ENCODE measurements around the gene VASN.

Gene VASN

GRCh38 chr16:4407543-4408322 lies 36.1 kb downstream of the VASN start:
- no CpG with 5 or more reads among the region's 22 CpGs for WGBS (ENCODE audit: insufficient coverage, insufficient read length)
- DNase-seq (ENCODE audit: low read depth, low spot score): no peak
- Histone ChIP-seq H3K36me3 (ENCODE audit: control insufficient read depth, insufficient read depth, low read length) (peaks cover 2% of the 10 kb centered on the region; the same call in 1 of the 2 replicates), H3K4me1 (ENCODE audit: control insufficient read depth, insufficient read depth, low read length) (no peaks in the 10 kb centered on the region), H3K27ac (ENCODE audit: low read length) (no peak overlapping the region), H3K9me3 (ENCODE audit: control insufficient read depth, insufficient read depth, low read length) (no peaks in the 10 kb centered on the region), H3K4me3 (ENCODE audit: low read length) (no peak overlapping the region), H3K27me3 (ENCODE audit: control insufficient read depth, insufficient read depth, low read length) (no peaks in the 10 kb centered on the region)

- no peak overlapping the region for H3K4me3 ChIP-seq (ENCODE audit: low read length)
- no CpG with 5 or more reads among the region's 10 CpGs for WGBS (ENCODE audit: insufficient coverage, insufficient read length)
- no peaks in the 10 kb centered on the region for H3K9me3 ChIP-seq (ENCODE audit: control insufficient read depth, insufficient read depth, low read length)
- H3K27ac ChIP-seq (ENCODE audit: low read length): no peak overlapping the region
- H3K4me1 ChIP-seq (ENCODE audit: control insufficient read depth, insufficient read depth, low read length): no peaks in the 10 kb centered on the region
- no peak for DNase-seq (ENCODE audit: low read depth, low spot score)
- H3K27me3 ChIP-seq (ENCODE audit: control insufficient read depth, insufficient read depth, low read length): no peaks in the 10 kb centered on the region
- H3K36me3 ChIP-seq (ENCODE audit: control insufficient read depth, insufficient read depth, low read length): peaks cover 2% of the 10 kb centered on the region; the same call in 1 of the 2 replicates
These were observed 36.7 kb downstream of the VASN start for GRCh38 chr16:4408323-4408690.

GRCh38 chr16:4409081-4409932 lies 37.7 kb downstream of the VASN start:
- DNase-seq (ENCODE audit: low read depth, low spot score): no peak
- Histone ChIP-seq H3K36me3 (ENCODE audit: control insufficient read depth, insufficient read depth, low read length) (peaks cover 2% of the 10 kb centered on the region; the same call in 1 of the 2 replicates), H3K4me1 (ENCODE audit: control insufficient read depth, insufficient read depth, low read length) (no peaks in the 10 kb centered on the region), H3K27ac (ENCODE audit: low read length) (no peak overlapping the region), H3K27me3 (ENCODE audit: control insufficient read depth, insufficient read depth, low read length) (no peaks in the 10 kb centered on the region), H3K9me3 (ENCODE audit: control insufficient read depth, insufficient read depth, low read length) (no peaks in the 10 kb centered on the region), H3K4me3 (ENCODE audit: low read length) (no peak overlapping the region)
- WGBS (ENCODE audit: insufficient coverage, insufficient read length): no CpG with 5 or more reads among the region's 19 CpGs

- peaks cover 2% of the 10 kb centered on the region; the same call in 1 of the 2 replicates for H3K4me1 ChIP-seq (ENCODE audit: control insufficient read depth, insufficient read depth, low read length)
- no peak overlapping the region for H3K27ac ChIP-seq (ENCODE audit: low read length)
- H3K9me3 ChIP-seq (ENCODE audit: control insufficient read depth, insufficient read depth, low read length): no peaks in the 10 kb centered on the region
- no peak for DNase-seq (ENCODE audit: low read depth, low spot score)
- peaks cover 2% of the 10 kb centered on the region; the same call in 1 of the 2 replicates for H3K36me3 ChIP-seq (ENCODE audit: control insufficient read depth, insufficient read depth, low read length)
- H3K27me3 ChIP-seq (ENCODE audit: control insufficient read depth, insufficient read depth, low read length): no peaks in the 10 kb centered on the region
- WGBS (ENCODE audit: insufficient coverage, insufficient read length): no CpG with 5 or more reads among the region's 15 CpGs
- no peak overlapping the region for H3K4me3 ChIP-seq (ENCODE audit: low read length)
These were observed 38.9 kb downstream of the VASN start for GRCh38 chr16:4410335-4411075.

GRCh38 chr16:4411684-4412083 lies 40.0 kb downstream of the VASN start:
- Histone ChIP-seq H3K4me3 (ENCODE audit: low read length) (no peak overlapping the region), H3K4me1 (ENCODE audit: control insufficient read depth, insufficient read depth, low read length) (peaks cover 3% of the 10 kb centered on the region; the same call in 1 of the 2 replicates), H3K36me3 (ENCODE audit: control insufficient read depth, insufficient read depth, low read length) (peaks cover 2% of the 10 kb centered on the region; the same call in 1 of the 2 replicates), H3K9me3 (ENCODE audit: control insufficient read depth, insufficient read depth, low read length) (no peaks in the 10 kb centered on the region), H3K27me3 (ENCODE audit: control insufficient read depth, insufficient read depth, low read length) (no peaks in the 10 kb centered on the region), H3K27ac (ENCODE audit: low read length) (no peak overlapping the region)
- no CpG with 5 or more reads among the region's 16 CpGs for WGBS (ENCODE audit: insufficient coverage, insufficient read length)
- no peak for DNase-seq (ENCODE audit: low read depth, low spot score)

GRCh38 chr16:4412159-4412558 lies 40.5 kb downstream of the VASN start:
- no CpG with 5 or more reads among the region's 8 CpGs for WGBS (ENCODE audit: insufficient coverage, insufficient read length)

GRCh38 chr16:4412854-4413253 lies 41.2 kb downstream of the VASN start:
- no CpG with 5 or more reads among the region's 4 CpGs for WGBS (ENCODE audit: insufficient coverage, insufficient read length)

More at GRCh38 chr16:4412159-4412558, 40.5 kb downstream of the VASN start:
- no peak for DNase-seq (ENCODE audit: low read depth, low spot score)
- Histone ChIP-seq H3K4me3 (ENCODE audit: low read length) (no peak overlapping the region), H3K9me3 (ENCODE audit: control insufficient read depth, insufficient read depth, low read length) (no peaks in the 10 kb centered on the region), H3K36me3 (ENCODE audit: control insufficient read depth, insufficient read depth, low read length) (peaks cover 2% of the 10 kb centered on the region; the same call in 1 of the 2 replicates), H3K27me3 (ENCODE audit: control insufficient read depth, insufficient read depth, low read length) (no peaks in the 10 kb centered on the region), H3K27ac (ENCODE audit: low read length) (no peak overlapping the region), H3K4me1 (ENCODE audit: control insufficient read depth, insufficient read depth, low read length) (peaks cover 3% of the 10 kb centered on the region; the same call in 1 of the 2 replicates)

GRCh38 chr16:4414187-4414917 lies 42.7 kb downstream of the VASN start:
- peaks cover 2% of the 10 kb centered on the region; the same call in 1 of the 2 replicates for H3K36me3 ChIP-seq (ENCODE audit: control insufficient read depth, insufficient read depth, low read length)
- no peak overlapping the region for H3K4me3 ChIP-seq (ENCODE audit: low read length)
- H3K9me3 ChIP-seq (ENCODE audit: control insufficient read depth, insufficient read depth, low read length): no peaks in the 10 kb centered on the region
- H3K27me3 ChIP-seq (ENCODE audit: control insufficient read depth, insufficient read depth, low read length): no peaks in the 10 kb centered on the region
- H3K4me1 ChIP-seq (ENCODE audit: control insufficient read depth, insufficient read depth, low read length): peaks cover 3% of the 10 kb centered on the region; the same call in 1 of the 2 replicates
- no peak for DNase-seq (ENCODE audit: low read depth, low spot score)
- WGBS (ENCODE audit: insufficient coverage, insufficient read length): no CpG with 5 or more reads among the region's 7 CpGs
- no peak overlapping the region for H3K27ac ChIP-seq (ENCODE audit: low read length)

More at GRCh38 chr16:4412854-4413253, 41.2 kb downstream of the VASN start:
- no peaks in the 10 kb centered on the region for H3K9me3 ChIP-seq (ENCODE audit: control insufficient read depth, insufficient read depth, low read length)
- H3K27ac ChIP-seq (ENCODE audit: low read length): no peak overlapping the region
- H3K4me3 ChIP-seq (ENCODE audit: low read length): no peak overlapping the region
- no peaks in the 10 kb centered on the region for H3K27me3 ChIP-seq (ENCODE audit: control insufficient read depth, insufficient read depth, low read length)
- H3K36me3 ChIP-seq (ENCODE audit: control insufficient read depth, insufficient read depth, low read length): peaks cover 2% of the 10 kb centered on the region; the same call in 1 of the 2 replicates
- DNase-seq (ENCODE audit: low read depth, low spot score): no peak
- H3K4me1 ChIP-seq (ENCODE audit: control insufficient read depth, insufficient read depth, low read length): peaks cover 3% of the 10 kb centered on the region; the same call in 1 of the 2 replicates

- DNase-seq (ENCODE audit: low read depth, low spot score): no peak
- peaks cover 2% of the 10 kb centered on the region; the same call in 1 of the 2 replicates for H3K36me3 ChIP-seq (ENCODE audit: control insufficient read depth, insufficient read depth, low read length)
- WGBS (ENCODE audit: insufficient coverage, insufficient read length): no CpG with 5 or more reads among the region's 44 CpGs
- no peaks in the 10 kb centered on the region for H3K27me3 ChIP-seq (ENCODE audit: control insufficient read depth, insufficient read depth, low read length)
- no peak overlapping the region for H3K27ac ChIP-seq (ENCODE audit: low read length)
- H3K4me3 ChIP-seq (ENCODE audit: low read length): peak overlapping the region; percentile 72
- H3K4me1 ChIP-seq (ENCODE audit: control insufficient read depth, insufficient read depth, low read length): peaks cover 3% of the 10 kb centered on the region; the same call in 1 of the 2 replicates
- H3K9me3 ChIP-seq (ENCODE audit: control insufficient read depth, insufficient read depth, low read length): no peaks in the 10 kb centered on the region
These were observed 44.0 kb downstream of the VASN start for GRCh38 chr16:4415538-4416199.

All from iPS DF 6.9 (cell line).